Measurements from ENCODE around the gene SLC35D2.
"Not testable (repeated sequence)": the region's sequence is repeated elsewhere in the genome, so short reads cannot be mapped to it uniquely, and the experiment has no call there.

SLC35D2 gene

GRCh38 chr9:96340707-96341106 lies 42.8 kb downstream of the SLC35D2 start:
- no peak for TF ChIP-seq CTCF (IDR thresholded peaks at IDR 0.05; ENCODE audit: insufficient read depth, missing control alignments)
- FAIRE-seq (no peak), DNase-seq (ENCODE audit: insufficient read length, low spot score) (no peak)

- TF ChIP-seq CTCF (IDR thresholded peaks at IDR 0.05; ENCODE audit: insufficient read depth, missing control alignments) = no peak
- FAIRE-seq (no peak), DNase-seq (ENCODE audit: insufficient read length, low spot score) (no peak)
Observed at GRCh38 chr9:96338299-96338698, 45.2 kb downstream of the SLC35D2 start.

- FAIRE-seq (no peak), DNase-seq (ENCODE audit: insufficient read length, low spot score) (no peak)
- no peak for TF ChIP-seq CTCF (IDR thresholded peaks at IDR 0.05; ENCODE audit: insufficient read depth, missing control alignments)
Observed at GRCh38 chr9:96333958-96334357, 49.6 kb downstream of the SLC35D2 start.

- no peak for DNase-seq (ENCODE audit: insufficient read length, low spot score)
- FAIRE-seq = no peak
Observed at GRCh38 chr9:96331236-96331947, 52.1 kb downstream of the SLC35D2 start.

GRCh38 chr9:96327694-96328352 lies 55.7 kb downstream of the SLC35D2 start:
- peak; percentile 70 for TF ChIP-seq CTCF (IDR thresholded peaks at IDR 0.05; ENCODE audit: insufficient read depth, missing control alignments)
- peak; percentile 41 for DNase-seq (ENCODE audit: insufficient read length, low spot score)
- no peak for FAIRE-seq

More at GRCh38 chr9:96331236-96331947, 52.1 kb downstream of the SLC35D2 start:
- TF ChIP-seq CTCF (IDR thresholded peaks at IDR 0.05; ENCODE audit: insufficient read depth, missing control alignments) = no peak

- TF ChIP-seq CTCF (IDR thresholded peaks at IDR 0.05; ENCODE audit: insufficient read depth, missing control alignments) = no peak
- DNase-seq (ENCODE audit: insufficient read length, low spot score) = no peak
- FAIRE-seq = no peak
Observed at GRCh38 chr9:96323169-96323568, 60.3 kb downstream of the SLC35D2 start.

GRCh38 chr9:96322736-96323135 lies 60.8 kb downstream of the SLC35D2 start:
- not testable (repeated sequence) for DNase-seq (ENCODE audit: insufficient read length, low spot score); FAIRE-seq

- FAIRE-seq; DNase-seq (ENCODE audit: insufficient read length, low spot score): not testable (repeated sequence)
Observed at GRCh38 chr9:96322210-96322609, 61.3 kb downstream of the SLC35D2 start.
